ENCODE measurements around the gene RAI14.

RAI14 gene

GRCh38 chr5:34666392-34667080, 10.4 kb downstream of the RAI14 start:
- no peak for DNase-seq (ENCODE audit: low spot score)
- H3K4me3 ChIP-seq = no peak overlapping the region
- TF ChIP-seq CTCF (IDR thresholded peaks at IDR 0.05) = no peak
- H3K27ac ChIP-seq = no peak overlapping the region

DNA sequence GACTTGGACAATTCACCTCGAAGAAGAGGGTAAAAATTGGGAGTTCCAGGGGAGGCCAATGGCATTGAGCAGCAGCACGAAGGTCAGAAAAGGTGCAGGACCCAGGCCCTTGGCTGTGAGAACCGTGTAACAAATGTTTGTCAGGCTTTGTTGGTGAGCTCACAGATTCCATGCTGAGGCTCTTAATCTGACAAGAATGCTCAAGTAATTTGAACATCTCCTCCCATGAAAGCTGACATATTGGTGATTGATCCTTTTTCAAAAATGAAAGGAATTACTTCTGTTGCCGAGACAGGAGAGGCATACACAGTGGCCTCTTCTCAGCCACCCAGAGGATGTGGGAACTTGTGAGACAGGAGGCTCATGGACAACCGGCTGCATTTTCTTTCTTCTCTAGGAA, 11.6 kb downstream of the RAI14 start:
- no peak overlapping the region for H3K4me3 ChIP-seq
- no peak for DNase-seq (ENCODE audit: low spot score)
- TF ChIP-seq CTCF (IDR thresholded peaks at IDR 0.05) = no peak

DNA sequence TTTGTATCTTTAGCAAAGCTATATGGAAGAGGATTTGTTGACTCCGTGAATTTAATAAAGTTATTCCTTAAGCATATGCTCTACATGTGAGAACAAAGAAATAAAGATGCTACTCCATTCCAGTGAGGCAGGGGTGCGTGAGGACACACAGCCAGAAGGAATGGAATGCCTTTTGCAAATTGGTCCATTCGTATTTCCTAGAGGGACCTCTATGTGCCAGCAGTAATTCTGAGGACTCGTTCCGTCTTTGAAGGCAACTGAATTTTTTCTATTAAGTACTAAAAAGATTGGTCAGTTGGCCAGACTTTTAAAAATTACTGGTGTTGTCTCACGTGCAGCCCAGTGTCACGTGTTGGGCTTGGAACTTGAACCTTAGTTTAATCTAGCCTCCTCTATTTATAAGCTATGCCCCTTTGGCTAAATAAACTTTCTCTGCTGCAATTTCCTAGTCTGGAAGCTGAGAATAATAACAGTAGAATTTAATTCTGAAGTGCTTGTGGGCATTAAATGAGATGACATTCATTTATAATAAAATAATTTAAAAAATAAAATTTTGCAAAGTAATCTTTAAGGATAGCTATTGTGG, 13.9 kb downstream of the RAI14 start:
- Histone ChIP-seq H3K4me3 (no peak overlapping the region), H3K27ac (no peak overlapping the region)
- no peak for TF ChIP-seq CTCF (IDR thresholded peaks at IDR 0.05)
- no peak for DNase-seq (ENCODE audit: low spot score)

More for the DNA sequence above, 11.6 kb downstream of the RAI14 start:
- no peak overlapping the region for H3K27ac ChIP-seq

- TF ChIP-seq CTCF (IDR thresholded peaks at IDR 0.05) = no peak
- no peak for DNase-seq (ENCODE audit: low spot score)
- peak overlapping the region in 1 of 2 donors; percentile 83 for H3K27ac ChIP-seq
- H3K4me3 ChIP-seq = no peak overlapping the region
Measured at GRCh38 chr5:34672196-34672595, 16.1 kb downstream of the RAI14 start.

- H3K27ac ChIP-seq = peak overlapping the region; percentile 79 to 83
- DNase-seq (ENCODE audit: low spot score) = no peak
- no peak for TF ChIP-seq CTCF (IDR thresholded peaks at IDR 0.05)
Measured at GRCh38 chr5:34673463-34674125, 17.5 kb downstream of the RAI14 start.

GRCh38 chr5:34674187-34674586, 18.1 kb downstream of the RAI14 start:
- no peak for DNase-seq (ENCODE audit: low spot score)
- no peak overlapping the region for H3K4me3 ChIP-seq
- TF ChIP-seq CTCF (IDR thresholded peaks at IDR 0.05) = no peak
- peak overlapping the region; percentile 79 to 83 for H3K27ac ChIP-seq

More at GRCh38 chr5:34673463-34674125, 17.5 kb downstream of the RAI14 start:
- no peak overlapping the region for H3K4me3 ChIP-seq

Measured in coronary artery (tissue), 2 donors.